IPS-18a (cell line): ENCODE results near the gene MCM6.
"Not testable (repeated sequence)": the region's sequence is repeated elsewhere in the genome, so short reads cannot be mapped to it uniquely, and the experiment has no call there.

Source experiments
- H3K27ac ChIP-seq: one replicate; pipeline ENCODE4 v1.5.1; 2013; ENCODE audit warnings: low read length
- H3K27me3 ChIP-seq: one replicate; pipeline ENCODE4 v1.6.1; 2013; ENCODE audit warnings: mild to moderate bottlenecking, low read length; ENCODE audit not compliant: control insufficient read depth, insufficient read depth
- H3K36me3 ChIP-seq: one replicate; pipeline ENCODE4 v1.6.1; 2013; ENCODE audit warnings: low read depth, low read length; ENCODE audit not compliant: control insufficient read depth
- H3K4me1 ChIP-seq: one replicate; pipeline ENCODE4 v1.6.1; 2013; ENCODE audit warnings: low read depth, low read length; ENCODE audit not compliant: control insufficient read depth
- H3K4me3 ChIP-seq: one replicate; pipeline ENCODE4 v1.5.1; 2013; ENCODE audit warnings: low read length
- H3K9ac ChIP-seq: one replicate; pipeline ENCODE4 v1.6.1; 2013; ENCODE audit warnings: mild to moderate bottlenecking, low read length, moderate library complexity
- H3K9me3 ChIP-seq: one replicate; pipeline ENCODE4 v1.6.1; 2013; ENCODE audit warnings: low read depth, low read length; ENCODE audit not compliant: control insufficient read depth

The MCM6 gene

DNA sequence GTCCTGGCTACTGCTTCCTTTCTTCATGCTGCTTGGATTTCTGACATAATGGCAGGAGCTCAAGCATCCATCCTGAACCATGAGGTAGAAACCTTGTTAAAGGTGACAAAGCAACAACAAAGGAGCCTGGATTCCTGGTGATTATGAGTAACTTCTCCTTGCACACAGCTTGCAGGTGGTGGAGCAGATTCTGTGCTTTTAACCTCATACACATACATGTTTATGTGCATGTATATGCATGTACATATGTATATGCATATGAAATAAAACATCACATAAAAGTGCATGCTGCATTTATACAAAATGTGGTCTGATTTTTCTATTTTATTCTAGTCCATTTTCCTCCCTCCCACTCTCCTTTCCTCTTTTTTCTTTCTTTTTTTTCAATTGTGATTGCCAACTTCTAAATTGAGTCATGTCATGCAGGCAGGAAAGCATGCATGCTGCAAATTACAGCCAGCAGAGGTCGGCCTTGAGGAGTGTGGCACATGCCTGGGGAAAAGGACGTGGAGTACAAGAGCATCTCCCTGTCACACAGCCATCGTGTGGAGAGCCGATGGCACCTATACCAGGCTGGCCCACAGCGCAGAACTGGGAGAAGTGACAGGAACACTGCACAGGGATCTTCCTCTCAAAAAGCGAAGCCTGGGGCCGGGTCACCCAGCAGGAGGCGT is 57.2 kb downstream of the MCM6 start:
- Histone ChIP-seq H3K4me1 (no peaks in the 10 kb centered on the region), H3K9ac (no peak overlapping the region), H3K9me3 (no peaks in the 10 kb centered on the region), H3K36me3 (no peaks in the 10 kb centered on the region), H3K27me3 (no peaks in the 10 kb centered on the region), H3K27ac (no peak overlapping the region), H3K4me3 (no peak overlapping the region)

- H3K9me3 ChIP-seq, result no peaks in the 10 kb centered on the region
- no peak overlapping the region for H3K27ac ChIP-seq
- no peaks in the 10 kb centered on the region for H3K36me3 ChIP-seq
- no peaks in the 10 kb centered on the region for H3K4me1 ChIP-seq
- no peak overlapping the region for H3K9ac ChIP-seq
- no peak overlapping the region for H3K4me3 ChIP-seq
- no peaks in the 10 kb centered on the region for H3K27me3 ChIP-seq
Observed at GRCh38 chr2:135817951-135818350, 58.3 kb downstream of the MCM6 start.

DNA sequence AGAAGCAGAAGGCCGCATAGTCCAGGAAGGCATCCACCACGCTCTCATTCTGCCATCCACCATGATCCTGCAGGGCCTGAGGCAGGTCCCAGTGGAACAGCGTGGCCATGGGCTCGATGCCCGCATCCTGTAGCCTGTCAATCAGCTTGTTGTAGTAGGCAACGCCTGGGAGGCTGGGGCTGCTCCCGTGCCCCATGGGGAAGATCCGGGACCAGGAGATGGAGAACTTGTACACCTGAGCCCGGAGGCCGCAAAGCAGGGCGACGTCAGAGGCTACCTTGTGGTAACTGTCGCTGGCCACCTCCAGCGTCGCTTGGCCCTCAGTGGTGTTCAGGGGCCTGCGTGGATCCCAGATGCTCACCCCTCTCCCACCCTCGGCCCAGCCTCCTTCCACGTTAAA is 58.8 kb downstream of the MCM6 start:
- H3K4me3 ChIP-seq, result no peak overlapping the region
- no peaks in the 10 kb centered on the region for H3K36me3 ChIP-seq
- H3K9me3 ChIP-seq, result no peaks in the 10 kb centered on the region
- no peaks in the 10 kb centered on the region for H3K27me3 ChIP-seq
- H3K27ac ChIP-seq, result no peak overlapping the region
- H3K9ac ChIP-seq, result no peak overlapping the region
- no peaks in the 10 kb centered on the region for H3K4me1 ChIP-seq

DNA sequence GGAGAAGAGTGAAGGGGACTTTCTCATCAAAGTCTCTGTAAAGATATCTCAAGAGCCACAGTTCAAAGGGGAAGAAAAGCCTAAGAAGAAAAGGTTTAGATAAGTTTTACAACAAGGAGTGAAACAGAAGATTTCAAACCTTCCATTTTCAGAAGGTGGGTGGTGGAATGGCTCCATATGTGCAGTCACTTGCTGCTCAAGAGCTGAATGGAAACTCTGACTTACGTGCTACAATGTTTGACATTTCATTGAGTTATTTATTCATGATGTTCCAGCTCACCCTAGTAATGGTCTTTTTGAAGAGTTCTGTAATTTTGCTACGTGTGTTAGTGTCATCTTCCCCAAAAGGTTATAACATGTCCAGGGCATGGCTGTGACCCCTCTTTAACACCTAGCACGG is 61.0 kb downstream of the MCM6 start:
- Histone ChIP-seq H3K27ac (no peak overlapping the region), H3K27me3 (no peaks in the 10 kb centered on the region), H3K4me3 (no peak overlapping the region), H3K9ac (no peak overlapping the region), H3K4me1 (no peaks in the 10 kb centered on the region), H3K36me3 (no peaks in the 10 kb centered on the region), H3K9me3 (no peaks in the 10 kb centered on the region)

DNA sequence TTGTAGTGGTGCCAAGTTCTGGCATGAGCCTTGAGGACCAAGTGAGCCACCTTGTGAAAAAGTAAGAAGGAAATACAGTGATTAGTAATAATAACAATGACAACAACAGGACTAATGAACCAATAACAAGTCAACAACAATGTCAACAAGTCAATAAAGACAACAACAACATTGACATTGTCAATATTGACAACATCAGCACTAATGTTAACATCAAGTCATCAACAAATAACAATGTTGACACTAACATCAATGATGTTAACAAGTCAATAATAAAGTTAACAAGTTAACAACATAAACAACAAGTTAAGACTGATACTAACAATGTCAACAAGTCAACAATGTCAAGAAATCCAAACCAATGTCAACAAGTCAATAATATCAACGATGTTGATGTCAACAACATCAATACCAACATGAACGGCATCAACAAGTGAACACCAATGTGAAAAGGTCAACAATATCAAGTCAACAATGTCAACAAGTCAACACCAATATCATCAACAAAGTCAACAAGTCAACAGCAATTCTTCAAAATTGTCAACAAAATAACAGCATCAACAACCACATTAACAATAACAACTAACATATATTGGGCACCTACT is 63.2 kb downstream of the MCM6 start:
- Histone ChIP-seq H3K27me3 (no peaks in the 10 kb centered on the region), H3K36me3 (no peaks in the 10 kb centered on the region), H3K4me3 (no peak overlapping the region)

GRCh38 chr2:135807874-135808273 is 68.4 kb downstream of the MCM6 start:
- H3K4me3 ChIP-seq, H3K27ac ChIP-seq, H3K4me1 ChIP-seq, H3K27me3 ChIP-seq, H3K9ac ChIP-seq, H3K9me3 ChIP-seq, H3K36me3 ChIP-seq: not testable (repeated sequence)

More for the DNA sequence above, 63.2 kb downstream of the MCM6 start:
- Histone ChIP-seq H3K27ac (no peak overlapping the region), H3K9me3 (no peaks in the 10 kb centered on the region), H3K9ac (no peak overlapping the region), H3K4me1 (no peaks in the 10 kb centered on the region)

DNA sequence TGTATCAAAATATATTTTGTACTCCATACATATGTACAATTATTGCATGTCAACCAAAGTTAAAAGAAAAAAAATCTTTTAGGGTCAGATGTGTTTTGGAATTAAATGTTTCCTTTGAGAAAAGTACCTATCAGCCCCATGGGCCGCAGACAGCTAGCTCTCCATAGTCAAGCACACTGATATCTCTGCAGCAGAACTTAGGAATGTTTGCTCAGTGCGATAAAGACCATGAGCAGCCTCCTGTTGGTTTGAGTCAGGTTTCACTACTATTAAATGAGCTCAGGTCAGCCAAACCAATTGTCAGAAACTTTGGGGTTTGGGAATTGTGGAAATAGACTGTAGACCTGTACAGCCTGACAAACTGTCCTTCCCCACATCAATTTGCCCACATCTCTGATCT is 73.0 kb downstream of the MCM6 start:
- H3K4me1 ChIP-seq, result no peaks in the 10 kb centered on the region
- H3K27me3 ChIP-seq, result no peaks in the 10 kb centered on the region
- no peak overlapping the region for H3K9ac ChIP-seq
- no peak overlapping the region for H3K27ac ChIP-seq
- no peak overlapping the region for H3K4me3 ChIP-seq
- no peaks in the 10 kb centered on the region for H3K9me3 ChIP-seq
- H3K36me3 ChIP-seq, result no peaks in the 10 kb centered on the region

GRCh38 chr2:135802350-135802749 is 73.9 kb downstream of the MCM6 start:
- no peaks in the 10 kb centered on the region for H3K27me3 ChIP-seq
- H3K9ac ChIP-seq, result no peak overlapping the region
- no peaks in the 10 kb centered on the region for H3K4me1 ChIP-seq
- no peak overlapping the region for H3K27ac ChIP-seq
- H3K4me3 ChIP-seq, result no peak overlapping the region
- no peaks in the 10 kb centered on the region for H3K9me3 ChIP-seq
- H3K36me3 ChIP-seq, result no peaks in the 10 kb centered on the region

GRCh38 chr2:135800513-135801460 is 75.5 kb downstream of the MCM6 start:
- Histone ChIP-seq H3K36me3 (no peaks in the 10 kb centered on the region), H3K4me3 (no peak overlapping the region), H3K27ac (no peak overlapping the region), H3K27me3 (no peaks in the 10 kb centered on the region), H3K4me1 (no peaks in the 10 kb centered on the region), H3K9ac (no peak overlapping the region), H3K9me3 (no peaks in the 10 kb centered on the region)

DNA sequence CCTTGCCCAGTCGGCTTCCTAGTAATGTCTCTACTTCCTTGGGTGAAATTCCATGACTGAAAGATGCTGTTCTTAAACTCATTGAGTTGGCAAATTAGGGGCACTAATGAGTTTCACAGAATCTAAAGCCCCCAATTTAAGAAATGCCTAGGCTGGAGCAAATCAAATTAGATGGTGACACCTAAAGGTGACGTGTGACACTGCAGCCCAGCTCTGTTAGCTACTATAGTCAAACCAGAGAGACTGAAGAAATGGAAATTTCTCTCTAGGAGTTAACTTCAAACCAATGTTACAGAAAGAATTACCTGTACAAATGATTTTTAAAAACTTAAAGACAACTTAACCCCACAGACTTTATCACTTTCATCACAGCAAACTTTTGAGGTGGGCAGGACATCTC is 76.5 kb downstream of the MCM6 start:
- Histone ChIP-seq H3K4me1 (no peaks in the 10 kb centered on the region), H3K9me3 (no peaks in the 10 kb centered on the region), H3K36me3 (no peaks in the 10 kb centered on the region), H3K9ac (no peak overlapping the region), H3K27ac (no peak overlapping the region), H3K27me3 (no peaks in the 10 kb centered on the region), H3K4me3 (no peak overlapping the region)

GRCh38 chr2:135798762-135799161 is 77.5 kb downstream of the MCM6 start:
- H3K9ac ChIP-seq, result no peak overlapping the region
- H3K9me3 ChIP-seq, result no peaks in the 10 kb centered on the region
- no peaks in the 10 kb centered on the region for H3K4me1 ChIP-seq
- H3K4me3 ChIP-seq, result no peak overlapping the region
- no peaks in the 10 kb centered on the region for H3K36me3 ChIP-seq
- H3K27ac ChIP-seq, result no peak overlapping the region
- no peaks in the 10 kb centered on the region for H3K27me3 ChIP-seq
